ENCODE data around the gene RPS16.
A peak's percentile ranks its signal among the peaks of the same experiment; 100 is the strongest.
"Not testable (repeated sequence)": the region's sequence is repeated elsewhere in the genome, so short reads cannot be mapped to it uniquely, and the experiment has no call there.

The RPS16 gene

DNA sequence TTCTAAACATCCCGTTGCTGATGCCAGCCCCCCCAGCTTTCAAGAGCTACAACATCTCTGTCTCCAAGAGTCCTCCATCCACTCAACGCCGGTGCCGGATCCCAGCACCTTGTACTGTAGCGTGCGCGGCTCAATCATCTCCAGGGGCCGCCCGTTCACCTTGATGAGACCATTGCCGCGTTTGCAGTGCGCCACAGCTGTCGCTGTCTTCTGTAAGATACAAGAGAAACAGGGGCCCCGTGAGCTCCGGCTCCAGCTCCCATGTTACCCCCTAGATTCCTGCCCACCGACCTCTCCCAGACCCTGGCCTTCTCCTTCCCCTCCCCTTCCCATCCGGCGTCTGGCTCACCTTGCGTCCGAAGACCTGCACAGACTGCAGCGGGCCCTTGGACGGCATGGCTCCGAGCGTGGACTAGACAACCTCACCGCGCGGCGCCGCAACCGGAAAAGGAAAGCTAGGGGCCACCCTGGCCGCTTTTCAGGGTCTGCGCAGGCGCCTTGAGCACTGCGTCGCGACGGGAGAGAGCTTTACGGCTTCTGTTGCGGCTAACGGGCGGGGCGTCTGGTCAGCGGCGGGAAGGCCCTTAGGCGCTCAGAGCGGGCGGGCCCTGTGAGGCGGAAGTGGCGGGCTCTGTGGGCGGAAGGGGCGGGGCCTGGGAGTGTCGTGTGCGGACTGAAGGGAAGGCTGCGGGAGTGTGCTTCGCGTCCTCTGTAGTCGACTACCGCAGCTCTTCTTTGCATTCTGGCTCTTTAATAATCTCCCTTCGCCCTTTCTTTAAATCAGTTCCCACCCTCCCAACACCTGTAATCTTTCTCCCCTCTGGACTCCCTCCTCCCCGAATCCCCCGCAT is at the start of gene RPS16:
RPS16 (minus strand) TSS at position 451 of the 851 bp plus-strand sequence; CDS start at position 397, 54 bp downstream.
- DNase-seq, result peak; percentile 96 to 98

DNA sequence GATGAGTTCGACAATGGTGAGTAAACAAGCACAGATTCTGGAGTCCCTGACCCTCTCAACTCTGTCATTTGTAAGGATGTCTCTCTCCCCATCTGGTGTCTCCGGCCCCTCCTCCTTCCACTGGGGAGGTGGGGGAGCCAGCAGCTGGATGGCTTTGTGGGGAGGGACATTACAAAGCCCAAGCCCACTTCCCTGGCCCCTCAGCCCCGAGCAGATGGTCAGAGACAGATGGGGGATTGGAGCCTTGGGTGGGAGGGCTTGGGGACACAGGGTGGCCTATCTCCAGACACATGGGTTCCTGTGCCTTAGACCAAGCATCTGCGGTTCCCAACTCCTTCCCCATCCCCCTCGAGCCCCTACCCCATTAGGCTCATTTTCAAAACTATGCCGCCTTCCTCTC is 47.4 kb upstream of the RPS16 start:
- DNase-seq, result no peak

DNA sequence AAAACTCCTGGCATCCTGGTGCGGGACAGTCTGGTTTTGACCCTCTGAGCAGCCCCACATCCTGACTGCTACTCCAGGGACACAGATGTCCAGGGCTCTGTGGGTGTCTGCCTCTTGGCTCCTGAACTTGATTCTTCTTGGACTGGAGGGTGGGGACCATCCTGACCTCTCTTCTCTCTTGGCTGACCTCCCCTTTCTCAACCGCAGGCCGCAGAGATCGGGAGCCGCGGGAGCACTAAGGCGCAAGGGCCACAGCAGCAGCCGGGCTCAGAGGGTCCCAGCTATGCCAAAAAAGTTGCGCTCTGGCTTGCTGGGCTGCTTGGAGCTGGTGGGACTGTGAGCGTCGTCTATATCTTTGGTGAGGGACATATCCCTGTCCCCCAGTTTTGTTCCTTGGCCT is 45.9 kb upstream of the RPS16 start:
- DNase-seq, result no peak

DNA sequence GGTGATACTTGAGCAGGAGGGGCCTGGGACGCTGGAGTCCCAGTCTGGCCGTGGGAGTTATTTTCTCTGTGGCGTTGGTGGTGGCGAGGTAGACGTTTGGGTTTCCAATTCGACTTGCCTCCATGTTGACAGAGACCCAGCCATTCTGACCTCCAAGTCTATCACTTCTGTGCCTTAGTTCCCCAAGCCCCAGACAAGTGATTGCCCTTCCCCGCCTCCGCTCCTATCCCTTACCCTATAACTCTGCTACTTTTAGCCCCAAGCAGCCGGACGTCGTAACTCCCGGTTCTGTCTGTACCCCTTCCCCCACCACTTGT is 45.4 kb upstream of the RPS16 start:
- DNase-seq, result no peak

DNA sequence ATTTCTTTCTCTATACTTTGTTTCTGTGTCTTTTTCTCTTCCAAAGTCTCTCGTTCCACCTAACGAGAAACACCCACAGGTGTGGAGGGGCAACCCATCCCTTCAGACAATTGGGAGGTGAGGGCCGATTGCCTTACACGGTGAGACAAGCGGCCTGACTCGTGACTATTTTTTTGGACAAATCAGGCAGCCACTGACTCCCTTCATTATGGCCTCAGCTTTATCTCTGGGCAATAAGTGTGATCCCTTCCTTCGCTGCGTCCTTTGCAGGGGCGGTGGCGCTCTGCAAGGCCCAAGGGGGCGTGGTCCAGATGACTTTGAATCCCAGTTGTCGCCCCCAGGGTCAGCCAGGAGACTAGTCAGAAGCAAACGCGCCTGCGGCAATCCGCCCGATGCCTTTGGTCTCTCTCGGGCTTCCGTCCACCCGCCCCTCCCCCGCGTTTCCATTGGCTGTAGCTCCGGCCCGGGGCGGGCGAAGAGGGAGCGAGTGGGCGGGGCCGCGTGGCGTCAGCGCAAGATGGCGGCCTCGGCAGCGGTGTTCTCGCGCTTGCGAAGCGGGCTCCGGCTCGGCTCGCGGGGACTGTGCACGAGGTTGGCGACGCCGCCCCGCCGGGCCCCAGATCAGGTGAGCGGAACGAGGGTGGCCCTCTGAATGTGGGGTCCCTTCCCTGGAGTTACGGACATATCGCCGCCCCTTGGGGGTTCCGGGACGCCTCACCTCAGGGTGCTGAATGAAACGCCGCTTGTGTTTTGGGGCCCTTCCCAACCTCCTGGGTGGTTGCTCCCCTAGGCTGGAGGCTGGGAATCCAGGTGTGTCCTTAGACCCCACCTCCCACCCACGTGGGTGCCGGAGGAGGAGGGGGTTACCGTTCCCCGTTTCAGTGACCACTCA is 44.8 kb upstream of the RPS16 start, which contains the start of gene TIMM50:
TIMM50 (plus strand) TSS at position 502 of the 892 bp plus-strand sequence; CDS start at position 518, 16 bp downstream.
- DNase-seq, result peak; percentile 92 to 95

DNA sequence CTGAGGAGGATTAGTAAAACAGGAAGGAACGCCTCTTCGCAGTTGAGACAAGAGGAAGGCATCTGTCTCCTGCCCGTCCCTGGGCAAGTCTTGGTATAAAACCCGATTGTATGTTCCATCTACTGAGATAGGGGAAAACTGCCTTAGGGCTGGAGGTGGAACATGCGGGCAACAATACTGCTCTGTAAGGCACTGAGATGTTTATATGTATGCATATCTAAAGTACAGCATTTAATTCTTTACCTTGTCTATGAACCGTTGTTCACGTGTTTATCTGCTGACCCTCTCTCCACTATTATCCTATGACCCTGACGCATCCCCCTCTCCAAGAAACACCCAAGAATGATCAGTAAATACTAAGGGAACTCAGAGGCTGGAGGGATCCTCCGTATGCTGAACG is 44.2 kb upstream of the RPS16 start:
- DNase-seq, result peak; percentile 7 to 10

DNA sequence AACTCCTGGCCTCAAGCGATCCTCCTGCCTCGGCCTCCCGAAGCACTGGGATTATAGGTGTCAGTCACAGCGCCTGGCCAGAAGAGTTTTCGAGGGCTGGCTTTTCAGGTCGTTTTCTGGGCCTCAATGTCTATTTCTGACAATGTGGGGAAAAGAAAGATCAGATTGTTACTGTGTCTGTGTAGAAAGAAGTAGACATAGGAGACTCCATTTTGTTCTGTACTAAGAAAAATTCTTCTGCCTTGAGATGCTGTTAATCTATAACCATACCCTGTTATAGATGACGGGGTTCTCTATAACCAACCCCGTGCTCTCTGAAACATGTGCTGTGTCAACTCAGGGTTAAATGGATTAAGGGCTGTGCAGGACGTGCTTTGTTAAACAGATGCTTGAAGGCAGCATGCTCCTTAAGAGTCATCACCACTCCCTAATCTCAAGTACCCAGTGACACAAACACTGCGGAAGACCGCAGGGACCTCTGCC is 43.6 kb upstream of the RPS16 start:
- DNase-seq, result not testable (repeated sequence)

DNA sequence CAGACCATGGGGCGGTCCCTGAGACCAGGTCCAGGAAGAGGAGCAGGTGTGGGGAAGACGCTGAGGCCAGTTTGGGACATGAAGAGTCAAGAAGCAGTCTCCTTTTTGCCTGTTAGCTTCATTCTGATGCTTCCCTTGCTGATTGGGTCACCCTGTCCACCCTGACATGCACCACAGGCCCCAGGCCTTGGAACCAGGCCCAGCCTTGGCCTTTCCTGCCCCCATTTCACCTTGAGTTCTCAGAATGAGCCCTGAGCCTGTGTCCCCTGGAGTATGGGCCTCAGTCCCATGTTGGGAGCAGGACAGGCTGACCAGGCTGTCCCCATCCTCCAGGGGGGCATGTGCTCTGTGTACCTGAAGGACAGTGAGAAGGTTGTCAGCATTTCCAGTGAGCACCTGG is 40.0 kb upstream of the RPS16 start:
- no peak for DNase-seq

DNA sequence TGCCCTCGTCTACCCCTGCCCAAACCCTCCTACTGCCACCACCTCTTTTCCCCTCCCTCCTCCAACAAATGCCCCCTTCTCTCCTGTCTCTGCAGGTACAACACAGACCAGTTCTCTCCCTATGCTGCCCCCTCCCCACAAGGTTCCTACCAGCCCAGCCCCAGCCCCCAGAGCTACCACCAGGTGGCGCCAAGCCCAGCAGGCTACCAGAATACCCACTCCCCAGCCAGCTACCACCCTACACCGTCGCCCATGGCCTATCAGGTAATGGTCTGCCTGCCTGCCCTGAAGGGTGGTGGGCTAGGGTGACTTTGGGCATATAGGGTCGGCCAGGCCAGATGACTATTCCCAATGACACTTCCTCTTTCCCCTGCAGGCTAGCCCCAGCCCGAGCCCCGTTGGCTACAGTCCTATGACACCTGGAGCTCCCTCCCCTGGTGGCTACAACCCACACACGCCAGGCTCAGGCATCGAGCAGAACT is 38.4 kb upstream of the RPS16 start:
- peak; percentile 32 to 34 for DNase-seq

DNA sequence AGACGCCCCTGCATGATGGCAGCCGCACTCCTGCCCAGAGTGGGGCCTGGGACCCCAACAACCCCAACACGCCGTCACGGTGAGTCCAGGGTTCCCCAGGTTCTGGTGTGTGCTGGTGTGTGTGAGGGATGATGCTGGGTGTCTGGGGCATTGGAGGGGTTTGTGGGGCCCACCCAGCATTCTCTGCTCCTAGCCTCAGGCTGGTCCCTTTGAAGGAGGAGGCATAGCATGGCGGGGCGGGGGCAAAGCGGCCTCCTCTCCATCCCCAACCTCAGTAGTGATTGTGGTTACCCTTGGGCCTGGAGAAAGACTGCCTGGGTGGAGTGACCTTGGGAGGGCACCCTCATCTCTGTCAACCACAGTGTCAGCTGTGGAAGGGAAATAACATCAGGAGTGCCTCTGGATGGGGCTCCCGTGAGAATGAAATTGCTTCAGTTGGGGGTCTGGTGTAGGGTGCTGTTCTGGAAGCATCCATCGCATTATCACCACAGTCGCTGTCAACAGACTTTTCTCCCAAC is 37.8 kb upstream of the RPS16 start:
- DNase-seq, result no peak

DNA sequence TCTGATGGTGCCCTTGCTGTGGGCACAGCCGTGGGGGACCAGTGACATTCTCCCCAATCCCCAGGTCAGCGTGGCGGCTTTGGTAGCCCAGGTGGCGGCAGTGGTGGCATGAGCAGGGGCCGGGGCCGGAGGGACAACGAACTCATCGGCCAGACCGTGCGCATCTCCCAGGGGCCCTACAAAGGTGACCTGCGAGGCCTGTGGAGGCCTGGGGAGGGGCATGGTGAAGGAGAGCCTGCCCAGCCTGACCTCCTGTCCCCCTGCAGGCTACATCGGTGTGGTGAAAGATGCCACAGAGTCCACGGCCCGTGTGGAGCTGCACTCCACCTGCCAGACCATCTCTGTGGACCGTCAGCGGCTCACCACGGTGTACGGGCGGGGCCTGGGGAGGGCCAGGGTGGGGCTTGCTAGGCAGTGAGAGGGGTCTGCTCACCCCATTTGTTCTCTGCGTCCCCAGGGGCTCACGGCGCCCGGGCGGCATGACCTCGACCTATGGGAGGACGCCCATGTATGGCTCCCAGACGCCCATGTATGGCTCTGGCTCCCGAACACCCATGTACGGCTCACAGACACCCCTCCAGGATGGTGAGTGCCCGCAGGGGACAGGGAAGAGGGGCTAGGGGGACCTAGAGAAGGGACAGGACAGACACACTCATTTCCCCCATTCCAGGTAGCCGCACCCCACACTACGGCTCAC is 37.1 kb upstream of the RPS16 start:
- no peak for DNase-seq

DNA sequence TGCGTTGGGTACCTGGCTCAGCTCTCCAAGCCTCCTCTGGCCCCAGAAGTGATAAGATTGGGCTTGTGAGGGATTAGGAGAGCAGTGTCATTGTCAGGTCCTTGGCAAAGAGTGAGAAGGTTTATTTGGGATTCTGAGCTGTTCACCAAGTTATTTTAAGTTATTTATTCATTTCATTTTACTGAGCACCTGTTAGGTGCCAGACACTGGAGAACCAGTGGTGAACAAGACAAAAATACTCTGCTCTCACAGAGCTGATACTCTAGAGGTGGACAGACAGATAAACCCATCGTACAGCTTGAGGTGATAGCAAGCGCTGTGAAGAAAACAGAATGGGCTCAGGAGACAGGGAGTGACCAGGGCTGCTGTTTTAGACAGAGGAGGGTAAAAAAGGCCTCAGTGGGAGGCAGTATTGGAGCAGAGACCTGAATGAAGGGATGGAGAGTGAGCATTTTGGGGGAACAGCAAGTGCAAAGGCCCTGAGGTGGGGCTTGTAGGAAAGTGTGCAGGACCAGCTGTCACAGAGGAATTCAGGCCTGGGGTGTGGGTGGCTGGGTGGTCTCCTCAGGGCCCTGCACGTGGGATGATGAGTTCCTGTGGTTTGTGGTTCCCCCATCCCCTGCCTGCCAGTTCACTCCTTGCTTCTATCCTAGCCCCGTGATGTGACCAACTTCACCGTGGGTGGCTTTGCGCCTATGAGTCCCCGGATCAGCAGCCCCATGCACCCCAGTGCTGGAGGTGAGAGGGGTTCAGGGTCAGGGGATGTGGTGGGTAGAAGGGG is 36.2 kb upstream of the RPS16 start:
- DNase-seq, result no peak

DNA sequence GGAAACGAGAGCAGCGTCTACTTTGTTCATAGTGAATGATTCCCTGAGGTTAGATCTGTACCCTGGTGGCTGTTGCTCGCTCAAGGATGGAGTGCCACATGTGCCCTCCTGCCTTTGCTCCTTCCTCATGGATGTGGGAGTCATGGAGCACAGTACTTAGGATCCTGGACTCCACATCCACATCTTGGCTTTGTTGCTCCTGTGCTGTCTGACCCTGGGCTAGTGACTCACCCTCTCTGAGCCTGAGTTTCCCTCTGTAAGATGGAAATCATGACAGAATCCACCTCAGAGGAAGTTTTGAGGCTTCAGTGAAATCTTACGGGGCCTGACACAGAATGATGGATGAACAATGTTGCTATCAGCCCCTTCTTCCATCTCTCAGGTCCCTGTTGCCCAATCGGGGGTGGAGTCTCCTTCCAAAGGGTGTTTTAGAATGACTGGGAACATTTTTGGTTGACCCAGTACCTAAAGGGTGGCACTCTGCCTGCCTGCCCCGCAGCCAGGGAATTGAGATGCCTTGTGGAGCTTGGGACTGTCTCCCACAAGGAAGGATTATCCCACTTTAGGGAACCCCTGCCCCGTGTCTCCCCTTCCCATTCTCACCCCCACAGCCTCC is 35.1 kb upstream of the RPS16 start:
- DNase-seq, result no peak

DNA sequence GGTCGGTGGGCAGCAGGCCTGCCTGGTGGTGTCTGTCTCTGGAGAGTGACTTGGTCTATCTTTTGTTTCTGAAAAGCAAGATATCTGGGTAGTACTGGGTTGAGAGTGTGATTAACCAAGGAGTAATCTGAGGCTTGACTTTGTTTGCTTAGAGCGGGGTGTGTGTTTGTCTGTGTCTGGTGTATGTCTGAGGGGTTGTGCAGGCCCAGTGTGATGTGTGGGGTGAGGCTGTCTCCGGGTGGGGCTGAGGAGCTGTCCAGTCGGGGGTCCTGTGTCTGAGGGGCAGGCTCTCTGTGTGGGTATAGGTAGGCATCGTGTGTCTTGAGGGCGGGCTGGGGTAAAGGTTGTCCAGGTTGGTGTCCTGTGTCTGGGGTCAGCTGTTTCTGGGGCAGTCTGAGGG is 33.8 kb upstream of the RPS16 start:
- no peak for DNase-seq

DNA sequence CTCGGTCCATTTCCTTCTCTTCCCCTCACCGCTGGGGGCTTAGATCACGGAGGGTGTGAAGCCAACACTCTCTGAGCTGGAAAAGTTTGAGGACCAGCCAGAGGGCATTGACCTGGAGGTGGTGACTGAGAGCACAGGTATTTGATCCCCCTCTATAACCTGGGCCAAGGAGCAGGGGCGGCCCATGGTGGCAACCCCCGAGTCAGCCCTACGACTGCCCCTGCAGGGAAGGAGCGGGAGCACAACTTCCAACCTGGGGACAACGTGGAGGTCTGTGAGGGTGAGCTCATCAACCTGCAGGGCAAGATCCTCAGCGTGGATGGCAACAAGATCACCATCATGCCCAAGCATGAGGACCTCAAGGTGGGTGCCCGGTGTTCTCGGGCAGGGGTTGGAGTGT is 33.3 kb upstream of the RPS16 start:
- no peak for DNase-seq

DNA sequence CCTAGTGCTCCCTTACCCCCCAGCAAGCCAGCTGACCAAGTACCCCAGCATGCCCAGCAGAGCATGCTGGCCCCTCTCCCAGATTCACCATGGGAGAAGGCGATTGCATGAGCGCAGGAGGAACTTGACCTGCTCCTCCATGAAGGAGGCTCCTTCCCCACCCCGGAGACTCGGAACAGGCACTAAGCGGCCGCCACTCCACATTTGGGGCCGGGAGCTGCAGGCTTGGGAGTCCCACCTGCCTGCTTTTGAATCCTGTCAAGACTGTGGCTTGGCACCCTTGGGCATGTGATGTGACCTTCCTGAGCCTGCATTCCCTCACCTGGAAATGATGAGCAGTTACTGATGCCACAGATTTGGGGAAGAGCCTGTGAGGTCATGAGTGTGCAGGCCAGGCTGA is 32.2 kb upstream of the RPS16 start:
- DNase-seq, result no peak

DNA sequence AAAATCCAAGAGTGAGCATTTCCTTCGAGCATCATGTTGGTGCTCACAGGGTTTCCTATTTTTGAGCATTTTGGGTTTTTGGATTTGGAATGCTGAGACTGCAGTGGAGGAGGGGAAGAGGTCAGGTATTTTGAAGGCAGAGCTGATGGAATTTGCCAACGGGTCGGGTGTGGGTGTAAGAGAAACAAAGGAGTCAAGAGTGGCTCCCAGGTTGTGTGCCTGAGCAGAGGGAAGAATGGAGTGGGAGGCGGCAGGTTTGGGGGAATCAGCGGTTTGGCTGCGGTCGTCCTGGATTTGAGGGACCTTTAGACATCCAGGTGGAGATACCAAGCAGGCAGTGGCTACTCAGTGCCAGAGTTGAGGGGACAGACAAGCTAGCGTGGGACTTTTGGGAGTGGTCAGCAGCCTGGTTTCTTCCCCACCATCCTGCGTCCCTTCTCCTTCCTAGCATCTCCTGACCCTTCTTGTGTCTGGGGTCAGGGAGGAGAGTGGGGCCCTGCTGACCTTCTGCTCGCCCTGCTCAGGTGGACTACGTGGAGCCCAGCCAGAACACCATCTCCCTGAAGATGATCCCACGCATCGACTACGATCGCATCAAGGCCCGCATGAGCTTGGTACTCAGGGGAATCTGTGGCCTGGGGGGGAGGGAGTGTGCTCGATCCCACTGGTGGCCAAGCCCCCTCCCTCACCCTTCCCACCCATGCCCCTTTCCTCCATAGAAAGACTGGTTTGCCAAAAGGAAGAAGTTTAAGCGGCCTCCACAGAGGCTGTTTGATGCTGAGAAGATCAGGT is 30.4 kb upstream of the RPS16 start:
- DNase-seq, result no peak

DNA sequence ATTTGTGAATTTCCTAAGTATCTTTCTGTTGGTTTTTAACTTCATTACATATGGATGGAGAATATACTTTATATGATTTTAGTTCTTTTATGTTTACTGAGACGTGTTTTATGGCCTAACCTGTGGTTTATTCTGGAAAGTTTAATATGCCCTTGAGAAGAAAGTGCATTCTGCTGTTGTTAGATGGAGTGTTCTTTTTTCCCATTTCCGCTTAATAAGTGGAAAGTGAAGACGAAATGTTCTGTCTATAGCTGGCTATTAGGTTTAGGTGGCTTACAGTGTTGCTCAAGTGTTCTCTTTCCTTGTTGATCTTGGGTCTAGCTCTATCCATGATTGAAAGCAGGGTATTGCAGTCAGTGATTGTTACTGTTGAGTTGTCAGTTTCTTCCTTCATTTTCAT is 27.7 kb upstream of the RPS16 start:
- no peak for DNase-seq

DNA sequence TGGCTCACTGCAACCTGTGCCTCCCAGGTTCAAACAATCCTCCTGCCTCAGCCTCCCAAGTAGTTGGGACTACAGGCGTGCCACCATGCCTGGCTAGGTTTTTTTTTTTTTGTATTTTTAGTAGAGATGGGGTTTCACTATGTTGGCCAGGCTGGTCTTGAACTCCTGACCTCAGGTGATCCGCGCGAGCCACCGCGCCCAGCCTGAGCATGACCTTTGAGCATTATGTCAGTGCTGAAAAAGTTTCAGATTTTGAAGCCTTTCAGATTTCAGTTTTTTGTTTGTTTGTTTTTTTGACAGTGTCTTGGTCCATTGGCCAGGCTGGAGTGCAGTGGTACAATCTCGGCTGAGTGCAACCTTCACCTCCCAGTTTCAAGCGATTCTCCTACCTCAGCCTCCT is 15.5 kb upstream of the RPS16 start:
- DNase-seq, result not testable (repeated sequence)

DNA sequence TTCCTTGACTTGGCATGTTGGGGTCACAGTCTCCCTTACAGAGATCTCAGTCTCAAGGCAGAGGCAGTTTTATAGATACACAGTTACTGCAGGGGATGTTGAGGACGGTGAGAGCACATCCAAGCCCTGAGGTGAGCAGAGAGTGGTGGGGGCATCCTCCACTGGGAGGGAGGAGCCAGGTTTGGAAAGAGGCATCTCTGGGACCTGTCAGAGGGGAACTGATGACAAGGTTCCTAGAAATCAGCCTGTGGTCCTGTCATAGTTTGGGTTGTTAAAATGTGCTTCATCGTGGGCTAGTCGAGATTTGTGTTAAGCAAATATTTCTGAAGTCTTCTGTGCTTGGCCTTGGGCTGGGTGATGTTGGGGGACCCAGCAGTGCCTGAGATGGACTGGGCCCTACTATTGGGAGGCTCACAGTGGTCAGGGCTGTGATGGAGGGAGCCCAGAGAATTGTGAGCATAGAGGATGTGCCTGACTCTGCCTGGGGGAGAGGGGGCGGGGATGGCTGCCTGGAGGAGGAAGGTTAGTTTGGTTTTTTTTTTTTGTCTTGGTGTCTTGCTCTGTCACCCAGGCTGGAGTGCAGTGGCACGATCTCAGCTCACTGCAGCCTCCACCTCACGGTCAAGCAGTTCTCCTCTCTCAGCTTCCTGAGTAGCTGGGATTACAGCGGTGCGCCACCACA is 13.5 kb upstream of the RPS16 start:
- no peak for DNase-seq

All from Kasumi-1 (cell line).